Gastrocnemius medialis (tissue), 4 donors: ENCODE measurements around the gene SMG6. TPM values are rescaled to one million over a fixed set of nuclear protein-coding genes. Genes with fewer than 3 reads are reported as not detected.
A peak's percentile ranks its signal among the peaks of the same experiment; 100 is the strongest.

Experiments
- ATAC-seq, 2 donors: fragments of 150-250 bp; one replicate each; pipeline ENCODE4 v1.9.1; 2016
- DNase-seq, 2 donors: peaks; one replicate each; pipeline ENCODE4 v3.0.0-alpha.2; 2019
- H3K27ac ChIP-seq, 4 donors: fragments of 200-600 bp; sonication (generic); 1 replicate in 1 of 4; 2 replicates in 3 of 4; pipeline ENCODE4 v1.5.1; 2016 to 2018; ENCODE audit warnings: mild to moderate bottlenecking in 2 of 4, moderate library complexity in 1 of 4
- H3K27me3 ChIP-seq, 3 donors: fragments of 200-600 bp; sonication (generic) in 2 of 3; 1 replicate in 1 of 3; 2 replicates in 2 of 3; pipeline versions ENCODE4 v1.5.1 to v1.6.0; 2016 to 2019; ENCODE audit warnings: mild to moderate bottlenecking in 1 of 3, moderate library complexity in 1 of 3
- H3K36me3 ChIP-seq, 2 donors: fragments of 200-600 bp; sonication (generic) in 1 of 2; one replicate each; pipeline ENCODE4 v1.5.1; 2017 to 2018
- H3K4me1 ChIP-seq, 2 donors: fragments of 200-600 bp; sonication (generic) in 1 of 2; one replicate each; pipeline ENCODE4 v1.5.1; 2016 to 2017; ENCODE audit warnings: mild to moderate bottlenecking in 2 of 2
- H3K4me3 ChIP-seq, 4 donors: fragments of 200-600 bp; sonication (generic) in 3 of 4; 1 replicate in 1 of 4; 2 replicates in 3 of 4; pipeline ENCODE4 v1.5.1; 2016 to 2019; ENCODE audit warnings: mild to moderate bottlenecking in 2 of 4
- H3K9me3 ChIP-seq, 3 donors: fragments of 200-600 bp; sonication (generic) in 2 of 3; 1 replicate in 1 of 3; 2 replicates in 2 of 3; pipeline ENCODE4 v1.5.1; 2016 to 2019
- POLR2A ChIP-seq, 2 donors: fragments of 450-650 bp; IDR thresholded peaks; one replicate each; pipeline ENCODE4 v1.6.1; 2017; ENCODE audit warnings: antibody characterized with exemption in 2 of 2, mild to moderate bottlenecking in 2 of 2, moderate library complexity in 2 of 2
- in situ Hi-C, 4 donors: fragments of 200-750 bp; cut with MboI; loops; one replicate each; pipeline versions ENCODE4 v1.15.0 to v1.8.0; 2017; ENCODE audit warnings: low sequenced_read_pairs in 4 of 4
- intact Hi-C: fragments of 100-400 bp; cut with DNase I; formaldehyde crosslinking; loops from one replicate; pipeline ENCODE4 v1.15.1; 2023; ENCODE audit warnings: low total_unique reads
- total RNA-seq, 4 donors: library from RNA; depleted of rRNA; stranded (reverse); fragments of >200 nt; gene quantifications; one replicate each; pipeline versions ENCODE4 v1.1.0 to v1.2.3, GENCODE V29; 2016
- TF ChIP-seq, protein P1 (sequence below), 5 experiments: fragments of 450-650 bp in 3 of 5; fragments of 200-600 bp in 2 of 5; sonication (generic) in 2 of 5; IDR thresholded peaks in 4 of 5; conservative IDR thresholded peaks in 1 of 5; 1 replicate in 4 of 5; 2 replicates in 1 of 5; pipeline ENCODE4 v1.5.1; 2016 to 2019; ENCODE audit warnings: antibody characterized with exemption in 5 of 5, mild to moderate bottlenecking in 3 of 5, moderate library complexity in 3 of 5

SMG6 gene
- total RNA-seq, 4 donors from 2014 or later: 20.5 to 27.8 (median 23.0) TPM

DNA sequence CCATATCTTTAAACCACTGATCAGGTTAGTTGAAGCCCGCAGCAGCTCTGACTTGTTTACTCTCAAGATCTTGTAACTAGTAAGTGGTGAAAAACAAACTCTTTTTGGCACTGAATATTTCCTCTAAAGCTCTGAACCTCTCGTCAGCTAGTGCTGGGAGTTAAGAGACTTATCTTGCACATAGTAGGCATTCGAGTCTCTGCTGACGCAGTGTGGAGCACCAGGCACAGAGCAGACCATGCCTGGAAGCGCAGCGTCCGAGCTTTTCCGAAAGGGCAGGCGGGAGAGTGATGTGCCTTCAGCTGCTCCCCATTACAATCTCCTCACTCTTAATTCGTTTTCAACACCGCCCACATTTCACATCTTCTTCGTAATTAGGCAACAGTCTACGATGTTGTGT is 63.0 kb downstream of the SMG6 start:
- in situ Hi-C loops: loop anchor here in 3 of 4 donors (5.0 to 25.0 kb wide), 3 partner anchors 173 to 328 kb away; no protein-coding TSS in a partner anchor
- DNase-seq: no peak

DNA sequence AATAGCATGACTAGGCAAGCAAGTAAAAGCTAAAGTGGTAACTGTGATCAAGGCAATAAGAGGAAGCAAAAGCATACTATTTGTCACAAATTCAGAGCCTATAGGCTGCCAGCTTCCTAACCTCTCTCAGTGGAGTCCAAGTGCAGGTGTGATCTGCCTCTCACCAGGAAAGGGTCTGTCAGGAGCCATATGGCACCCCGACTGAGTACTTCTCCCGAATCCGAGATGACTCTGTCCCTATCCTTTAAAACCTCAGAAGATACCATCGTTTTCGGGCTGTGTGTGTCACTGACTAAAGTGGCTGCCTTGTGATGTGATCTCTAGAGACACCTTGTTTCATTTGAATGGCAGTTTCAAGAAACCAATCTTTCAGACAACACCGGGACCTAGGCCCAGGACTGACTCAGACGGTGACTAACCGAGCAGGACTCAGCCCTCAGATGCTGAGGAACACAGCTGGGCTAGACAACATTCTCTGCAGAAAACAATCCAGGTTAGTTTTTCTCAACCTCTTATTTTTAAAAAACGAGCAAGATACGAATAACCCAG is 63.6 kb downstream of the SMG6 start:
- H3K36me3 ChIP-seq: no peaks in the 10 kb centered on the region
- no peaks in the 10 kb centered on the region for H3K27me3 ChIP-seq
- in situ Hi-C loops (loop anchor here in 3 of 4 donors (5.0 to 25.0 kb wide), 3 partner anchors 173 to 328 kb away; no protein-coding TSS in a partner anchor), intact Hi-C loops (loop anchor here (1.0 to 2.0 kb wide), 2 partner anchors 26 to 67 kb away; no protein-coding TSS in a partner anchor)
- peak overlapping the region in 1 of 4 donors; percentile 12 for H3K4me3 ChIP-seq
- TF ChIP-seq POLR2A (IDR thresholded peaks at IDR 0.05): peak in 1 of 2 donors; percentile 60
- TF ChIP-seq, protein P1, sequence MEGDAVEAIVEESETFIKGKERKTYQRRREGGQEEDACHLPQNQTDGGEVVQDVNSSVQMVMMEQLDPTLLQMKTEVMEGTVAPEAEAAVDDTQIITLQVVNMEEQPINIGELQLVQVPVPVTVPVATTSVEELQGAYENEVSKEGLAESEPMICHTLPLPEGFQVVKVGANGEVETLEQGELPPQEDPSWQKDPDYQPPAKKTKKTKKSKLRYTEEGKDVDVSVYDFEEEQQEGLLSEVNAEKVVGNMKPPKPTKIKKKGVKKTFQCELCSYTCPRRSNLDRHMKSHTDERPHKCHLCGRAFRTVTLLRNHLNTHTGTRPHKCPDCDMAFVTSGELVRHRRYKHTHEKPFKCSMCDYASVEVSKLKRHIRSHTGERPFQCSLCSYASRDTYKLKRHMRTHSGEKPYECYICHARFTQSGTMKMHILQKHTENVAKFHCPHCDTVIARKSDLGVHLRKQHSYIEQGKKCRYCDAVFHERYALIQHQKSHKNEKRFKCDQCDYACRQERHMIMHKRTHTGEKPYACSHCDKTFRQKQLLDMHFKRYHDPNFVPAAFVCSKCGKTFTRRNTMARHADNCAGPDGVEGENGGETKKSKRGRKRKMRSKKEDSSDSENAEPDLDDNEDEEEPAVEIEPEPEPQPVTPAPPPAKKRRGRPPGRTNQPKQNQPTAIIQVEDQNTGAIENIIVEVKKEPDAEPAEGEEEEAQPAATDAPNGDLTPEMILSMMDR (IDR thresholded peaks at IDR 0.05 in 4 of 5, conservative IDR thresholded peaks at IDR 0.05 in 1 of 5): no peak
- peak overlapping the region; percentile 94 to 97 (median 95) for H3K27ac ChIP-seq
- DNase-seq (peak; percentile 83), ATAC-seq (peak; percentile 54 to 68)
- no peaks in the 10 kb centered on the region for H3K9me3 ChIP-seq
- peaks cover 66 to 70% of the 10 kb centered on the region in 2 donors for H3K4me1 ChIP-seq

More for the DNA sequence above, 63.0 kb downstream of the SMG6 start:
- Histone ChIP-seq H3K27me3 (no peaks in the 10 kb centered on the region), H3K4me3 (no peak overlapping the region), H3K9me3 (no peaks in the 10 kb centered on the region), H3K4me1 (peaks cover 62 to 68% of the 10 kb centered on the region in 2 donors), H3K36me3 (no peaks in the 10 kb centered on the region), H3K27ac (peak overlapping the region; percentile 94 to 97 (median 95))
- TF ChIP-seq, protein P1 (IDR thresholded peaks at IDR 0.05 in 4 of 5, conservative IDR thresholded peaks at IDR 0.05 in 1 of 5): no peak
- TF ChIP-seq POLR2A (IDR thresholded peaks at IDR 0.05): no peak
- intact Hi-C loops: loop anchor here (1.0 kb wide), 1 partner anchor 26 kb away; no protein-coding TSS in a partner anchor
- ATAC-seq: no peak

DNA sequence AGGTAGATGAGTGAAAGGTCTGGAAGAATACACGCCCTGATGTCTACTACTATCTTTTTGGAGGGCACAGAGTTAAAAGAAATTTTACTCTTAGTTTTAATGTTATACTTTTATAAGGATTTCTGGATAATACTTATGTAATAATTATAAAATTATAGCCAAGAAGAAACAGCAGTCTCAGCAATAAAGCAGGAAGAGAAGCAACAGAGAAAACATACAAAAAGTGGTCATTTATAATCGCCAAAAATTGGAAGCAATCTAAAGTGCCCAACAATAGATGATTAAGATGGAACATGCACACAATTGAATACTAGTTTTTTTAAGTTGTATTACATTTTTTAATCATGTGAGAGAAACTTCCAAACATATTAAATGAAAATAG is 64.4 kb downstream of the SMG6 start:
- H3K4me1 ChIP-seq: peaks cover 62 to 64% of the 10 kb centered on the region in 2 donors
- intact Hi-C loops (loop anchor here (2.0 kb wide), 1 partner anchor 66 kb away; no protein-coding TSS in a partner anchor), in situ Hi-C loops (loop anchor here in 1 of 4 donors (25.0 kb wide), 1 partner anchor 327 kb away; no protein-coding TSS in a partner anchor)

GRCh38 chr17:2238432-2239169 is 65.0 kb downstream of the SMG6 start:
- intact Hi-C loops: loop anchor here (2.0 kb wide), 1 partner anchor 66 kb away; no protein-coding TSS in a partner anchor

More for the DNA sequence above, 64.4 kb downstream of the SMG6 start:
- no peak for DNase-seq
- ATAC-seq: no peak
- H3K36me3 ChIP-seq: no peaks in the 10 kb centered on the region
- peak overlapping the region; percentile 94 to 97 (median 95) for H3K27ac ChIP-seq
- no peaks in the 10 kb centered on the region for H3K9me3 ChIP-seq
- H3K27me3 ChIP-seq: no peaks in the 10 kb centered on the region
- H3K4me3 ChIP-seq: no peak overlapping the region
- TF ChIP-seq, protein P1 (IDR thresholded peaks at IDR 0.05 in 4 of 5, conservative IDR thresholded peaks at IDR 0.05 in 1 of 5): no peak
- no peak for TF ChIP-seq POLR2A (IDR thresholded peaks at IDR 0.05)

More at GRCh38 chr17:2238432-2239169, 65.0 kb downstream of the SMG6 start:
- peak overlapping the region in 3 of 4 donors; percentile 24 to 48 (median 26) for H3K4me3 ChIP-seq
- TF ChIP-seq, protein P1 (IDR thresholded peaks at IDR 0.05 in 4 of 5, conservative IDR thresholded peaks at IDR 0.05 in 1 of 5): no peak
- no peak for TF ChIP-seq POLR2A (IDR thresholded peaks at IDR 0.05)
- no peaks in the 10 kb centered on the region for H3K9me3 ChIP-seq
- DNase-seq: peak; percentile 60 to 74
- H3K36me3 ChIP-seq: no peaks in the 10 kb centered on the region
- H3K27me3 ChIP-seq: no peaks in the 10 kb centered on the region
- in situ Hi-C loops: loop anchor here in 1 of 4 donors (25.0 kb wide), 1 partner anchor 326 kb away; no protein-coding TSS in a partner anchor
- peaks cover 60 to 66% of the 10 kb centered on the region in 2 donors for H3K4me1 ChIP-seq
- peak; percentile 70 for ATAC-seq
- peak overlapping the region; percentile 94 to 97 (median 95) for H3K27ac ChIP-seq
